Peyer's patch (tissue), 4 donors: ENCODE data around the gene VAV3. TPM values are rescaled to one million over a fixed set of nuclear protein-coding genes. Genes with fewer than 3 reads are reported as not detected.
"Not testable (repeated sequence)": the region's sequence is repeated elsewhere in the genome, so short reads cannot be mapped to it uniquely, and the experiment has no call there.

Source experiments
- DNase-seq, 3 donors: peaks; one replicate each; pipeline ENCODE4 v3.0.0-alpha.2; 2017 to 2019
- H3K27ac ChIP-seq, 4 donors: fragments of 200-600 bp; sonication (generic); one replicate each; pipeline ENCODE4 v1.5.1; 2016 to 2019
- H3K27me3 ChIP-seq, 2 donors: fragments of 200-600 bp; sonication (generic); one replicate each; pipeline ENCODE4 v1.5.1; 2019
- H3K36me3 ChIP-seq, 3 donors: fragments of 200-600 bp; sonication (generic); one replicate each; pipeline ENCODE4 v1.5.1; 2016 to 2019
- H3K4me1 ChIP-seq, 4 donors: fragments of 200-600 bp; sonication (generic); one replicate each; pipeline ENCODE4 v1.5.1; 2016 to 2019
- H3K4me3 ChIP-seq, 4 donors: fragments of 200-600 bp; sonication (generic); 1 replicate in 3 of 4; 2 replicates in 1 of 4; pipeline ENCODE4 v1.5.1; 2016 to 2019; ENCODE audit warnings: mild to moderate bottlenecking in 1 of 4
- H3K9me3 ChIP-seq, 4 donors: fragments of 200-600 bp; sonication (generic); one replicate each; pipeline ENCODE4 v1.5.1; 2016 to 2019; ENCODE audit warnings: mild to moderate bottlenecking in 1 of 4
- POLR2A ChIP-seq, 2 donors: fragments of 450-650 bp; IDR thresholded peaks; one replicate each; pipeline ENCODE4 v1.5.1; 2017; ENCODE audit warnings: antibody characterized with exemption in 2 of 2, mild to moderate bottlenecking in 2 of 2, moderate library complexity in 2 of 2
- total RNA-seq, 4 donors: library from RNA; depleted of rRNA; stranded (reverse); fragments of >200 nt; gene quantifications; one replicate each; pipeline ENCODE4 v1.1.0, GENCODE V29; 2016
- TF ChIP-seq, protein P1 (sequence below), 6 experiments: fragments of 450-650 bp in 4 of 6; fragments of 200-600 bp in 2 of 6; sonication (generic) in 1 of 6; IDR thresholded peaks; one replicate each; pipeline ENCODE4 v1.5.1; 2017 to 2019; ENCODE audit warnings: antibody characterized with exemption in 6 of 6, mild to moderate bottlenecking in 3 of 6, moderate library complexity in 1 of 6

The VAV3 gene
- total RNA-seq, 4 donors from 2014 or later = 32.1 to 60.9 (median 41.5) TPM

DNA sequence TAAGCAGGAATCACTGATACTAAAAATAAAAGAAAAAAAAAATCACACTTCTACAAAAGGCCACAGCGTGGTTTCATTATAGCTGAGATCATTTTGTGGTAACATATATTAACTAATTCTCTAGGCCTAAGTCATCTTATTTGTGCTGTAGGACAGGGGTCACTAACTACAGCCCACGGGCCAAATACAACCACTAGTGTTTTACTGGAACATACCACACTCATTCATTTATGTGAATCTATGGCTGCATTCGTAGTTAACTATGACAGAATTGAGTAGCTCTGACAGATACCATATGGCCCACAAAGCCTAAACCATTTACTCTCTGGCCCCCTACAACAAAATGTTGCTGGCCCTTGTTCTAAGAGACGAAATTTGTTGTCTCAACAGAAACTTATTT lies 224.4 kb downstream of the VAV3 start:
- Histone ChIP-seq H3K4me1 (no peaks in the 10 kb centered on the region), H3K4me3 (no peak overlapping the region), H3K9me3 (no peaks in the 10 kb centered on the region), H3K27me3 (no peaks in the 10 kb centered on the region), H3K36me3 (no peaks in the 10 kb centered on the region), H3K27ac (no peak overlapping the region)
- DNase-seq = no peak
- TF ChIP-seq POLR2A (IDR thresholded peaks at IDR 0.05) = no peak

DNA sequence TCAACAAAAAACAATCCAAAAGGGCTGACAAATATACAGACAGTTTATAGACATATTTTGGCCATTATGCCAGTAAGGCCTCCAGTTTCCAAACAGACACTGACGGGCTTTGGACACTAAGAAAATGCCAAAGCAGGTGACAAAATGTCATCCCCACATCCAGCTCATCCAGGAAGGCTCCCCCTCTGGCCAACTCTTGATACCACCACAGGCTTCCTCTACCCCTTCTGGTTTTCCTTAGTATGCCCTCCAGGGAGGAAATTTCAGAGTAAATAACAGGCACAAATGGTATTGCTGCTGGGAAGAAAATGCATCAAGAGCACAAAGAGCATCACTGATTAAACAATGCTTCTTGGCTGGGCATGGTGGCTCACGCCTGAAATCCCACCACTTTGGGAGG lies 225.3 kb downstream of the VAV3 start:
- Histone ChIP-seq H3K36me3 (no peaks in the 10 kb centered on the region), H3K27me3 (no peaks in the 10 kb centered on the region), H3K4me3 (no peak overlapping the region), H3K27ac (peak overlapping the region in 1 of 4 donors; percentile 17), H3K9me3 (no peaks in the 10 kb centered on the region), H3K4me1 (no peaks in the 10 kb centered on the region)
- TF ChIP-seq POLR2A (IDR thresholded peaks at IDR 0.05) = no peak
- TF ChIP-seq, protein P1, sequence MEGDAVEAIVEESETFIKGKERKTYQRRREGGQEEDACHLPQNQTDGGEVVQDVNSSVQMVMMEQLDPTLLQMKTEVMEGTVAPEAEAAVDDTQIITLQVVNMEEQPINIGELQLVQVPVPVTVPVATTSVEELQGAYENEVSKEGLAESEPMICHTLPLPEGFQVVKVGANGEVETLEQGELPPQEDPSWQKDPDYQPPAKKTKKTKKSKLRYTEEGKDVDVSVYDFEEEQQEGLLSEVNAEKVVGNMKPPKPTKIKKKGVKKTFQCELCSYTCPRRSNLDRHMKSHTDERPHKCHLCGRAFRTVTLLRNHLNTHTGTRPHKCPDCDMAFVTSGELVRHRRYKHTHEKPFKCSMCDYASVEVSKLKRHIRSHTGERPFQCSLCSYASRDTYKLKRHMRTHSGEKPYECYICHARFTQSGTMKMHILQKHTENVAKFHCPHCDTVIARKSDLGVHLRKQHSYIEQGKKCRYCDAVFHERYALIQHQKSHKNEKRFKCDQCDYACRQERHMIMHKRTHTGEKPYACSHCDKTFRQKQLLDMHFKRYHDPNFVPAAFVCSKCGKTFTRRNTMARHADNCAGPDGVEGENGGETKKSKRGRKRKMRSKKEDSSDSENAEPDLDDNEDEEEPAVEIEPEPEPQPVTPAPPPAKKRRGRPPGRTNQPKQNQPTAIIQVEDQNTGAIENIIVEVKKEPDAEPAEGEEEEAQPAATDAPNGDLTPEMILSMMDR (IDR thresholded peaks at IDR 0.05) = no peak
- no peak for DNase-seq

DNA sequence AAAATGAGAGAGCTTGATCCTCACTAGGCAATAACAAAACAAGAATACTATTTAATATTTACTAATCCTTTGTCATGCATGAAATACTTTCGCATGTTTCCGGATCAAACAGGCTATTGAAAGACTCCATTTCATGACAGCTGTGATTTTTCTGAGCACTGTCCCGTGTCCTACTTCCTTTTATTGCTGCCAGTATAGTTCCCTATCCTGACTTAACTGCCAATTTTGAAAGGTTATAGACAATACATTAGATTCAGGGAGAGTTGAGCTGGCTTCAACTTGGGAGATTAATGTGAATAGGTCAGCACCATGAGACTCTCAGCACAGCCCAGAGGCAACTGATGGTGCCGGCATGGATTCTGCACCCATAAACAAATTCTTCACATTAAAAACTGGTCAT lies 225.8 kb downstream of the VAV3 start:
- H3K9me3 ChIP-seq = no peaks in the 10 kb centered on the region
- peak in 1 of 3 donors; percentile 36 for DNase-seq
- H3K4me1 ChIP-seq = no peaks in the 10 kb centered on the region
- H3K27me3 ChIP-seq = no peaks in the 10 kb centered on the region
- no peak overlapping the region for H3K4me3 ChIP-seq
- H3K27ac ChIP-seq = peak overlapping the region in 1 of 4 donors; percentile 17
- H3K36me3 ChIP-seq = no peaks in the 10 kb centered on the region
- TF ChIP-seq, protein P1 (IDR thresholded peaks at IDR 0.05) = no peak
- no peak for TF ChIP-seq POLR2A (IDR thresholded peaks at IDR 0.05)

DNA sequence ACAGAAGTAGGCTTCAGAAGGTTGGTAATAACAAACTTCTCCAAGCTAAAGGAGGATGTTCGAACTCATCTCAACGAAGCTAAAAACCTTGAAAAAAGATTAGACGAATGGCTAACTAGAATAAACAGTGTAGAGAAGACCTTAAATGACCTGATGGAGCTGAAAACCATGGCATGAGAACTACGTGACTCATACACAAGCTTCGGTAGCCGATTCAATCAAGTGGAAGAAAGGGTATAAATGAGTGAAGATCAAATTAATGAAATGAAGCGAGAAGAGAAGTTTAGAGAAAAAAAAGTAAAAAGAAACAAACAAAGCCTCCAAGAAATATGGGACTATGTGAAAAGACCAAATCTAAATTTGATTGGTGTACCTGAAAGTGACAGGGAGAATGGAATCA lies 231.6 kb downstream of the VAV3 start:
- not testable (repeated sequence) for H3K9me3 ChIP-seq, H3K27ac ChIP-seq, DNase-seq, H3K36me3 ChIP-seq, H3K27me3 ChIP-seq, H3K4me3 ChIP-seq, H3K4me1 ChIP-seq

DNA sequence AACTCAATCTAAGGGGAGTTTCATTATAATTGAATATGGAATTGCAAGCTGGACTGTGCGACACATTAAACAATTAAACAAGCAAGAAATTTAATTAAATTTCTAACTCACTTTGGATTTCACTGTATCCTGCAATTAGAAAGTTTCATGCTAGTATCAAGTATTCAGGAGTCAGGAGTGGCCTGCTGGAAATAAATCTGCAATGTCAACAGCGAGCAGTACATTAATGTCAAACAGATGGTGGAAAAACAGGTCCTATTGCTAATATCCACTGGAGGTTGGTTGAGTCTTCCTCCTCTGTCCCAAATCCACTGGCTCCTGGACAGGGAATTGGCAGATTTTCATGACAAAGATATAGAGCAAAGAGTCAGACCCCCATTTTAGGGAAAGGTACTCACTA lies 237.1 kb downstream of the VAV3 start:
- Histone ChIP-seq H3K27me3 (no peaks in the 10 kb centered on the region), H3K36me3 (no peaks in the 10 kb centered on the region), H3K27ac (no peak overlapping the region), H3K4me3 (no peak overlapping the region), H3K4me1 (no peaks in the 10 kb centered on the region), H3K9me3 (no peaks in the 10 kb centered on the region)
- TF ChIP-seq POLR2A (IDR thresholded peaks at IDR 0.05) = no peak
- TF ChIP-seq, protein P1 (IDR thresholded peaks at IDR 0.05) = no peak
- no peak for DNase-seq

DNA sequence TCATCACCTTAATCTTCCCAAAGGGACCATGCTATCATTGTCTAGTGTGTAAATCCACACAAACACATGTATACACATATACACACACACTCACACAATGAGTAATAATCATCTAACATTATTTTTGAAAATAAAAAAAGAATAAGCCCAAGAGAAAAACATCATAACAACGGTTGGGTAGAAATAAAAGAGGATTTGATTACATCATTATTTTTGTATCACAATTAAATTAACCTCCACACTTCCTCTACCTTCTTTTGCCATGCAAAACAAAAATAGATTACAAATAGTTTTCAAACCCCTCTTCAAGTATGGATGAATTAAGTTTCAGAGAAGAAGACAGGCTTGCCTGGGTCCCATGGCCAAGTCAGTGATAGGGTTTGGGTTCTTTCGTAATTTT lies 238.1 kb downstream of the VAV3 start:
- no peaks in the 10 kb centered on the region for H3K9me3 ChIP-seq
- no peaks in the 10 kb centered on the region for H3K36me3 ChIP-seq
- no peak for TF ChIP-seq POLR2A (IDR thresholded peaks at IDR 0.05)
- TF ChIP-seq, protein P1 (IDR thresholded peaks at IDR 0.05) = no peak
- no peak overlapping the region for H3K27ac ChIP-seq
- H3K4me3 ChIP-seq = no peak overlapping the region
- no peak for DNase-seq
- H3K4me1 ChIP-seq = no peaks in the 10 kb centered on the region
- H3K27me3 ChIP-seq = no peaks in the 10 kb centered on the region

DNA sequence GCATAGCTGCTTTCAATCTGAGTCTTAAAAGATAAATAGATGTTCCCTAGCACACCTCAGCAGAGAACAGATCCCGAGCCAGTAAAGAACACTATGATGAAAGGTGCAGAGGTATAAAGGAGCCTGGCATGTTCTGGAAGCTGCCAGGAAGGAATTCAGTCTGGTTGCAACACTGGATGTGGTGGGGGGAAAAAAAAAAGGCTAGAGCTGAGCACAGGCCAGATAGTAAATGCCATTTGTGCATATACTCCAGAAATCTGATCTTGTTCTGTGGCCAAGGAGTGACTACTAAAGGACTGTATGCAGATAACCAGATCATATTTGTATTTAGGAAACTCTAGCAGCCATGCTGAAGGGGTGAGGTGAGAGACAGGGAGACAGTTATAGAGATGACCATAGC lies 240.3 kb downstream of the VAV3 start:
- Histone ChIP-seq H3K27ac (no peak overlapping the region), H3K36me3 (no peaks in the 10 kb centered on the region), H3K4me3 (no peak overlapping the region), H3K27me3 (no peaks in the 10 kb centered on the region), H3K4me1 (no peaks in the 10 kb centered on the region), H3K9me3 (no peaks in the 10 kb centered on the region)
- no peak for DNase-seq
- TF ChIP-seq, protein P1 (IDR thresholded peaks at IDR 0.05) = no peak
- no peak for TF ChIP-seq POLR2A (IDR thresholded peaks at IDR 0.05)

DNA sequence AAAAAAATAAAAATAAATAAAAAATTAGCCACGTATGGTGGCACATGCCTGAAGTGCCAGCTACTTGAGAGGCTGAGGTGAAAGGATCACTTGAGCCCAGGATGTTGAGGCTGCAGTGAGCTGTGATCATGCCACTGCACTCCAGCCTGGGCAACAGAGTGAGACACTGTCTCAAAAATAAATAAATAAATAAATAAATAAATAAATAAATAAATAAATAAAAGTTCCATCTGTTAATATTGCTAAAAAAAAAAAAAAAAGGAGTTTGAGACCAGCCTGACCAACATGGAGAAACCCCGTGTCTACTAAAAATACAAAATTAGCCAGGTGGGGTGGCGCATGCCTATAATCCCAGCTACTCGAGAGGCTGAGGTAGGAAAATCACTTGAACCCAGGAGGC lies 244.8 kb downstream of the VAV3 start:
- H3K27ac ChIP-seq, H3K36me3 ChIP-seq, H3K27me3 ChIP-seq, H3K4me1 ChIP-seq, DNase-seq, H3K4me3 ChIP-seq, H3K9me3 ChIP-seq: not testable (repeated sequence)
